OCI-LY1 (cell line): ENCODE data around the gene RTKN2.

Experiments
- H2AFZ ChIP-seq: fragments of 200-600 bp; sonication (generic), shearing (Covaris generic); 2 replicates; pipeline ENCODE4 v1.6.0; 2014; ENCODE audit warnings: antibody characterized with exemption, mild to moderate bottlenecking, low read length
- H3F3A ChIP-seq: fragments of 200-600 bp; sonication (generic), shearing (Covaris generic); 2 replicates; pipeline ENCODE4 v1.6.0; 2014; ENCODE audit warnings: mild to moderate bottlenecking, antibody characterized with exemption, low read length, moderate library complexity; ENCODE audit not compliant: insufficient read depth
- H3K27ac ChIP-seq: fragments of 200-600 bp; sonication (generic); 2 replicates; pipeline ENCODE4 v1.5.1; 2014; ENCODE audit warnings: low read length, mixed run types, mild to moderate bottlenecking, low read depth; ENCODE audit not compliant: poor library complexity, severe bottlenecking
- H3K27me3 ChIP-seq: fragments of 200-600 bp; sonication (generic); 2 replicates; pipeline ENCODE4 v1.6.0; 2014; ENCODE audit warnings: antibody characterized with exemption, mild to moderate bottlenecking, low read length, moderate library complexity; ENCODE audit not compliant: insufficient read depth
- H3K36me3 ChIP-seq: fragments of 200-600 bp; sonication (generic); 2 replicates; pipeline ENCODE4 v1.6.1; 2014; ENCODE audit warnings: mild to moderate bottlenecking, antibody characterized with exemption, low read length, moderate library complexity, mixed read lengths; ENCODE audit not compliant: insufficient read depth
- H3K4me1 ChIP-seq: fragments of 200-600 bp; sonication (generic); 2 replicates; pipeline ENCODE4 v1.5.1; 2014; ENCODE audit warnings: mild to moderate bottlenecking, low read length, moderate library complexity; ENCODE audit not compliant: insufficient read depth, severe bottlenecking
- H3K4me2 ChIP-seq: fragments of 200-600 bp; sonication (generic), shearing (Covaris generic); 2 replicates; pipeline ENCODE4 v1.6.1; 2014; ENCODE audit warnings: low read length
- H3K4me3 ChIP-seq: fragments of 200-600 bp; sonication (generic); 2 replicates; pipeline ENCODE4 v1.5.1; 2014; ENCODE audit warnings: low read length, low read depth, mild to moderate bottlenecking, mixed read lengths; ENCODE audit not compliant: poor library complexity, severe bottlenecking
- H3K79me2 ChIP-seq: fragments of 200-600 bp; shearing (Covaris generic); 2 replicates; pipeline ENCODE4 v1.6.1; 2016; ENCODE audit warnings: mixed run types, low read length, mixed read lengths; ENCODE audit not compliant: insufficient read depth
- H3K9ac ChIP-seq: fragments of 200-600 bp; sonication (generic), shearing (Covaris generic); 2 replicates; pipeline ENCODE4 v1.6.1; 2014; ENCODE audit warnings: mild to moderate bottlenecking, low read length, mixed read lengths
- H3K9me2 ChIP-seq: fragments of 200-600 bp; sonication (generic), shearing (Covaris generic); 2 replicates; pipeline ENCODE4 v1.6.1; 2014; ENCODE audit warnings: low read depth, mild to moderate bottlenecking, low read length, mixed read lengths
- H3K9me3 ChIP-seq: fragments of 200-600 bp; shearing (Covaris generic); 2 replicates; pipeline ENCODE4 v1.6.1; 2014; ENCODE audit warnings: low read length, mixed read lengths
- H4K20me1 ChIP-seq: fragments of 200-600 bp; sonication (generic), shearing (Covaris generic); 2 replicates; pipeline ENCODE4 v1.6.0; 2016; ENCODE audit warnings: mild to moderate bottlenecking, low read length; ENCODE audit not compliant: insufficient read depth
- CTCF ChIP-seq: fragments of 200-600 bp; sonication (generic), shearing (Covaris generic); IDR thresholded peaks from 2 replicates; pipeline ENCODE4 v1.5.1; 2017; ENCODE audit warnings: mild to moderate bottlenecking, antibody characterized with exemption, low read length, moderate library complexity, mixed read lengths
- EZH2 ChIP-seq: fragments of 200-600 bp; sonication (generic), shearing (Covaris generic); IDR thresholded peaks from 2 replicates; pipeline ENCODE4 v1.8.0; 2017; ENCODE audit warnings: borderline replicate concordance, mixed run types, mild to moderate bottlenecking, antibody characterized with exemption, low read length, moderate library complexity, mixed read lengths

Gene RTKN2

GRCh38 chr10:62266611-62267010, 2.0 kb downstream of the RTKN2 start:
- H2AFZ ChIP-seq = no peak overlapping the region
- no peaks in the 10 kb centered on the region for H3K9me2 ChIP-seq
- H3K4me2 ChIP-seq = peak overlapping the region; percentile 90
- peak overlapping the region; percentile 98 for H3K9ac ChIP-seq
- no peaks in the 10 kb centered on the region for H4K20me1 ChIP-seq
- peaks cover 55% of the 10 kb centered on the region for H3K4me1 ChIP-seq
- no peak overlapping the region for H3K27ac ChIP-seq
- peaks cover 22% of the 10 kb centered on the region for H3K36me3 ChIP-seq
- H3F3A ChIP-seq = peaks cover 5% of the 10 kb centered on the region; the same call in 1 of the 2 replicates
- TF ChIP-seq EZH2 = no peak
- TF ChIP-seq CTCF = no peak
- H3K4me3 ChIP-seq = peak overlapping the region; percentile 99
- H3K79me2 ChIP-seq = peaks cover 30% of the 10 kb centered on the region
- no peaks in the 10 kb centered on the region for H3K27me3 ChIP-seq
- no peaks in the 10 kb centered on the region for H3K9me3 ChIP-seq

- Histone ChIP-seq H2AFZ (no peak overlapping the region), H3K27ac (peak overlapping the region; percentile 15), H3K9me2 (no peaks in the 10 kb centered on the region), H3K9ac (peak overlapping the region; percentile 14; the same call in 1 of the 2 replicates), H3K79me2 (peaks cover 30% of the 10 kb centered on the region), H3F3A (peaks cover 5% of the 10 kb centered on the region; the same call in 1 of the 2 replicates), H3K9me3 (no peaks in the 10 kb centered on the region), H3K4me1 (peaks cover 55% of the 10 kb centered on the region), H3K27me3 (no peaks in the 10 kb centered on the region), H3K4me2 (peak overlapping the region; percentile 90), H3K4me3 (peak overlapping the region; percentile 99), H3K36me3 (peaks cover 24% of the 10 kb centered on the region), H4K20me1 (no peaks in the 10 kb centered on the region)
- no peak for TF ChIP-seq EZH2
- no peak for TF ChIP-seq CTCF
These were observed 2.5 kb downstream of the RTKN2 start for GRCh38 chr10:62266147-62266546.

- H3K9me2 ChIP-seq = no peaks in the 10 kb centered on the region
- H3K9ac ChIP-seq = no peak overlapping the region
- no peak overlapping the region for H3K4me3 ChIP-seq
- H3K27ac ChIP-seq = peak overlapping the region; percentile 42
- H3K4me2 ChIP-seq = peak overlapping the region; percentile 90; the same call in 1 of the 2 replicates
- peaks cover 30% of the 10 kb centered on the region for H3K79me2 ChIP-seq
- H3K4me1 ChIP-seq = peaks cover 55% of the 10 kb centered on the region
- peaks cover 5% of the 10 kb centered on the region; the same call in 1 of the 2 replicates for H3F3A ChIP-seq
- H3K27me3 ChIP-seq = no peaks in the 10 kb centered on the region
- no peak overlapping the region for H2AFZ ChIP-seq
- H3K36me3 ChIP-seq = peaks cover 37% of the 10 kb centered on the region
- TF ChIP-seq CTCF (peak; percentile 60), EZH2 (no peak)
- no peaks in the 10 kb centered on the region for H3K9me3 ChIP-seq
- no peaks in the 10 kb centered on the region for H4K20me1 ChIP-seq
These were observed 3.8 kb downstream of the RTKN2 start for GRCh38 chr10:62264702-62265436.
